WTC11 (cell line): ENCODE measurements around the gene OPA1.

ENCODE experiments used
- CREM ChIP-seq: sonication (generic); formaldehyde crosslinking; IDR thresholded peaks from 2 replicates; pipeline ENCODE4 v1.8.1; 2022; ENCODE audit warnings: mild to moderate bottlenecking, missing genetic modification reagents, moderate library complexity
- CTCF ChIP-seq: fragments of 200-600 bp; IDR thresholded peaks from 2 replicates; pipeline ENCODE4 v1.8.0; 2022; ENCODE audit warnings: antibody characterized with exemption
- ETV6 ChIP-seq: sonication (generic); formaldehyde crosslinking; IDR thresholded peaks from 2 replicates; pipeline ENCODE4 v1.8.1; 2022; ENCODE audit warnings: mild to moderate bottlenecking, missing genetic modification reagents
- IRF1 ChIP-seq: sonication (generic); formaldehyde crosslinking; IDR thresholded peaks from 2 replicates; pipeline ENCODE4 v1.8.0; 2023; ENCODE audit warnings: missing genetic modification reagents
- MAX ChIP-seq: sonication (generic); formaldehyde crosslinking; IDR thresholded peaks from 2 replicates; pipeline ENCODE4 v1.8.0; 2022; ENCODE audit warnings: mild to moderate bottlenecking, missing genetic modification reagents
- NFE2L1 ChIP-seq: sonication (generic); formaldehyde crosslinking; IDR thresholded peaks from 2 replicates; pipeline ENCODE4 v1.8.1; 2023; ENCODE audit warnings: missing genetic modification reagents
- ZNF317 ChIP-seq: sonication (generic); formaldehyde crosslinking; IDR thresholded peaks from 2 replicates; pipeline ENCODE4 v1.8.1; 2023; ENCODE audit warnings: low read depth, mild to moderate bottlenecking, moderate library complexity, missing genetic modification reagents, borderline replicate concordance
- TF ChIP-seq, protein P1 (sequence below): sonication (generic); formaldehyde crosslinking; conservative IDR thresholded peaks from 2 replicates; pipeline ENCODE4 v1.8.1; 2022; ENCODE audit warnings: mild to moderate bottlenecking, missing genetic modification reagents

DNA sequence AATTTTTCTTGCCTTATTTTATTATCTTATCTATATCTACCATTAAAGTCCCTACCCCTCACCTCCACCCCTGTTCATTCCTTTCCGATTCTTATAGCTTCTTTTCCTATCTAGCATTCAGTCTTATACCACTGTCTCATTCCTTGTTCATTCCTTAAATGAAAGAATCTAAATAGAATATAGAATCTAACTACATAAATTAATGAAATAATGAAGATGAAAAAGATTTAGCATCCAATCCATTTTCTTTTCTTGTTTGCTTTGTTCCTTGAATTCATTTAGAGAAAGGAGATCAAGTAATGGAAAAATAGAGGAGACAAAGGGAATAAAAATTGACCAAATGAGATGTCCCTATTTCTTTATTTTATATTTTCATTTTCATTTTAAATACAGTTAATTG, 67.2 kb downstream of the OPA1 start:
- no peak for TF ChIP-seq ZNF317 (CRISPR knock-in tag)
- no peak for TF ChIP-seq CTCF
- no peak for TF ChIP-seq IRF1 (CRISPR knock-in tag)
- no peak for TF ChIP-seq NFE2L1 (CRISPR knock-in tag)
- TF ChIP-seq ETV6 (CRISPR knock-in tag) = no peak
- no peak for TF ChIP-seq CREM (CRISPR knock-in tag)
- TF ChIP-seq MAX (CRISPR knock-in tag) = no peak
- TF ChIP-seq, protein P1, sequence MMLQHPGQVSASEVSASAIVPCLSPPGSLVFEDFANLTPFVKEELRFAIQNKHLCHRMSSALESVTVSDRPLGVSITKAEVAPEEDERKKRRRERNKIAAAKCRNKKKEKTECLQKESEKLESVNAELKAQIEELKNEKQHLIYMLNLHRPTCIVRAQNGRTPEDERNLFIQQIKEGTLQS (CRISPR knock-in tag) = no peak
